Body of pancreas (tissue), 4 donors: Measurements from ENCODE around the gene NAPA. TPM values are rescaled to one million over a fixed set of nuclear protein-coding genes. Genes with fewer than 3 reads are reported as not detected.
A peak's percentile ranks its signal among the peaks of the same experiment; 100 is the strongest.

Source experiments
- ATAC-seq: fragments of 150-250 bp; one replicate; pipeline ENCODE4 v1.9.1; 2016
- DNase-seq, 4 donors: peaks; one replicate each; pipeline ENCODE4 v3.0.0-alpha.2; 2019
- H3K27ac ChIP-seq, 4 donors: fragments of 200-600 bp; sonication (generic); 1 replicate in 3 of 4; 2 replicates in 1 of 4; pipeline versions ENCODE4 v1.5.1 to v1.6.1; 2016 to 2019; ENCODE audit warnings: mild to moderate bottlenecking in 1 of 4, mixed read lengths in 1 of 4, moderate library complexity in 1 of 4
- H3K27me3 ChIP-seq, 2 donors: fragments of 200-600 bp; sonication (generic); one replicate each; pipeline ENCODE4 v1.6.0; 2016; ENCODE audit warnings: mild to moderate bottlenecking in 1 of 2
- H3K36me3 ChIP-seq, 2 donors: fragments of 200-600 bp; sonication (generic); replicated peaks in 1 of 2; 2 replicates each; pipeline ENCODE4 v1.5.1; 2016; ENCODE audit warnings: low read depth in 2 of 2; ENCODE audit not compliant: insufficient read depth in 1 of 2
- H3K4me1 ChIP-seq: fragments of 200-600 bp; sonication (generic); one replicate; pipeline ENCODE4 v1.6.0; 2016
- H3K4me3 ChIP-seq, 2 donors: fragments of 200-600 bp; sonication (generic); 1 replicate in 1 of 2; 2 replicates in 1 of 2; pipeline ENCODE4 v1.5.1; 2016 to 2019
- H3K9me3 ChIP-seq, 3 donors: fragments of 200-600 bp; sonication (generic); 1 replicate in 2 of 3; 2 replicates in 1 of 3; pipeline ENCODE4 v1.5.1; 2016
- POLR2A ChIP-seq, 3 donors: fragments of 450-650 bp; IDR thresholded peaks; one replicate each; pipeline ENCODE4 v1.6.1; 2016; ENCODE audit warnings: antibody characterized with exemption in 3 of 3, mild to moderate bottlenecking in 2 of 3
- WGBS, 2 donors: methylation state at CpG; one replicate each; pipeline ENCODE4 v1.1.5; 2017; 5-methylcytosine and 5-hydroxymethylcytosine counted together
- intact Hi-C: fragments of 100-400 bp; cut with DNase I; formaldehyde crosslinking; loops from one replicate; pipeline ENCODE4 v1.15.1; 2023
- total RNA-seq, 2 donors: library from RNA; depleted of rRNA; stranded (reverse); fragments of >200 nt; gene quantifications; one replicate each; pipeline ENCODE4 v1.1.0, GENCODE V29; 2016
- TF ChIP-seq, protein P1 (sequence below), 7 experiments: fragments of 450-650 bp in 4 of 7; fragments of 200-600 bp in 3 of 7; sonication (generic) in 3 of 7; IDR thresholded peaks; one replicate each; pipeline ENCODE4 v1.5.1; 2016 to 2019; ENCODE audit warnings: antibody characterized with exemption in 7 of 7

NAPA gene
- total RNA-seq, 2 donors from 2014 or later: 71.5 to 94.9 TPM

DNA sequence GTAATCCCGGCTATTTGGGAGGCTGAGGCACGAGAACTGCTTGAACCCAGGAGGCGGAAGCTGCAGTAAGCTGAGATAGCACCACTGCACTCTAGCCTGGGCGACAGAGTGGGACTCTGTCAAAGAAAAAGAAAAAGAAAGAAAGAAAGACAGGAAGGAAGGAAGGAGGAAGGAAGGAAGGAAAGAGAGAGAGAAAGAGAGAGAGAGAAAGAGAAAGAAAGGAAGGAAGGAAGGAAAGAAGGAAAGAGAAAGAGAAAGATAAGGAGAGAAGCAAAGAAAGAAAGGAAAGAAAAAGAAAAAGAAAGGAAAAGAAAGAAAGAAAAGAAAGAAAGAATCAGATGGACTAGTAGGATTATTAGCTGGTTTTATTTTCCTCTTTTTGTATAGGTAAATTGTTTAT lies 35.3 kb upstream of the NAPA start:
- Histone ChIP-seq H3K27ac (no peak overlapping the region), H3K27me3 (peaks cover 0 to 6% of the 10 kb centered on the region in 2 donors)
- no peak for ATAC-seq

DNA sequence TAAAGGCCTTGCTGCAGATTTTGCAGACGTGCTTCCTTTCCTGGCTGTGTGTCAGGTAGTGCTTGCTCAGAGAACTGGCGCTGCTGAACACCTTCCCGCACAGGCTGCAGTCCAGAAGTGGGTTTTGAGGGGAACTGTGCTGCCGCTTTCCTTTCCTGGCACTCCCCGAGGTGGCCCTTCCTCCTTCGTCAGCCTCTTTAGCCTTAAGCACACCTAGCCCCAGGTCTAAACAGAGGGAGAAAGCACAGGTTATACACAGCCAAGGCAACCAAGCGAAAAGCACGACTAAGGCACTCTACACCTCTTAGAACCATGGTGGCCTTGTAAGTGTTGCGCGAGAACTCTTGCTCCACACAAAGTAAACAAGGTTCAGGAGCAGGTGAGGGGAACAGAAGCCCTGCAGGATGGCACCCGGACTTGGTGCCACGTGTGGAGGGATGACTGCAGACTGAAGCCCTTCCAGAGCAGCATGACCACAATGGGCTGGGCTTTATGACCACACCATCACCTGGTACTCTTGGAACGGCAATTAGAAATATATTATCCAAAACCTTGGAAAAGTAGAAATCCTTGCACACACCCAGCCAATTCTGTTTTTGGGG lies 34.5 kb upstream of the NAPA start:
- intact Hi-C loops: no loop called here
- H3K36me3 ChIP-seq: no peaks in the 10 kb centered on the region
- peaks cover 9% of the 10 kb centered on the region for H3K4me1 ChIP-seq
- TF ChIP-seq, protein P1, sequence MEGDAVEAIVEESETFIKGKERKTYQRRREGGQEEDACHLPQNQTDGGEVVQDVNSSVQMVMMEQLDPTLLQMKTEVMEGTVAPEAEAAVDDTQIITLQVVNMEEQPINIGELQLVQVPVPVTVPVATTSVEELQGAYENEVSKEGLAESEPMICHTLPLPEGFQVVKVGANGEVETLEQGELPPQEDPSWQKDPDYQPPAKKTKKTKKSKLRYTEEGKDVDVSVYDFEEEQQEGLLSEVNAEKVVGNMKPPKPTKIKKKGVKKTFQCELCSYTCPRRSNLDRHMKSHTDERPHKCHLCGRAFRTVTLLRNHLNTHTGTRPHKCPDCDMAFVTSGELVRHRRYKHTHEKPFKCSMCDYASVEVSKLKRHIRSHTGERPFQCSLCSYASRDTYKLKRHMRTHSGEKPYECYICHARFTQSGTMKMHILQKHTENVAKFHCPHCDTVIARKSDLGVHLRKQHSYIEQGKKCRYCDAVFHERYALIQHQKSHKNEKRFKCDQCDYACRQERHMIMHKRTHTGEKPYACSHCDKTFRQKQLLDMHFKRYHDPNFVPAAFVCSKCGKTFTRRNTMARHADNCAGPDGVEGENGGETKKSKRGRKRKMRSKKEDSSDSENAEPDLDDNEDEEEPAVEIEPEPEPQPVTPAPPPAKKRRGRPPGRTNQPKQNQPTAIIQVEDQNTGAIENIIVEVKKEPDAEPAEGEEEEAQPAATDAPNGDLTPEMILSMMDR (IDR thresholded peaks at IDR 0.05): no peak
- no peak for TF ChIP-seq POLR2A (IDR thresholded peaks at IDR 0.05)
- no peaks in the 10 kb centered on the region for H3K9me3 ChIP-seq
- WGBS, 2 donors: 75 to 79% methylated on average over 13 of the region's 13 CpGs
- DNase-seq (no peak), ATAC-seq (no peak)
- H3K4me3 ChIP-seq: no peak overlapping the region
- no peak overlapping the region for H3K27ac ChIP-seq
- H3K27me3 ChIP-seq: peaks cover 0 to 6% of the 10 kb centered on the region in 2 donors

More for the DNA sequence above, 35.3 kb upstream of the NAPA start:
- intact Hi-C loops: no loop called here
- Histone ChIP-seq H3K36me3 (no peaks in the 10 kb centered on the region), H3K9me3 (no peaks in the 10 kb centered on the region), H3K4me1 (peaks cover 5% of the 10 kb centered on the region), H3K4me3 (no peak overlapping the region)
- DNase-seq: no peak
- WGBS, 2 donors: 78 to 94% methylated on average over 4 of the region's 4 CpGs
- TF ChIP-seq, protein P1 (IDR thresholded peaks at IDR 0.05): no peak
- no peak for TF ChIP-seq POLR2A (IDR thresholded peaks at IDR 0.05)

DNA sequence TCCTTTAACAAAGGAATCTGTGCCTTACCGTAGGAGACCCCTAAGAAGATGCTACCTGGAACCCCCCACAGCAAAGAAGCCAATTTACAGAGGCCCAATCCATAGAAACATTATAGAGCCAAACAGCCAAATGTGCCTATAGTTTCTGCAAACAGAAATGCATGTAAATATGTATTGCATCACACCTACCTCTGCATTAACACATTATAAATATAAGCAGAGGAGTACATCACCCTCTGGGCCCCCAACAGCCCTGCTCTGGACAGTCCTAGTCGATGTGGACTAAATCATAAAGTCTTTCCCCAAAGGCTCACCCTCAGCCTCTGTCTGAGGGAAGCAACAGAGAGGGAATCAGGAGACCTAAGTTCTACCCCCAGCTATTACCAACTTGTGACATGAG lies 32.3 kb upstream of the NAPA start:
- H3K9me3 ChIP-seq: no peaks in the 10 kb centered on the region
- no peak overlapping the region for H3K27ac ChIP-seq
- 58 to 89% methylated on average over 2 of the region's 2 CpGs for WGBS, 2 donors
- H3K36me3 ChIP-seq: no peaks in the 10 kb centered on the region
- TF ChIP-seq, protein P1 (IDR thresholded peaks at IDR 0.05): no peak
- no peak for TF ChIP-seq POLR2A (IDR thresholded peaks at IDR 0.05)
- H3K27me3 ChIP-seq: peaks cover 0 to 6% of the 10 kb centered on the region in 2 donors
- ATAC-seq: no peak
- H3K4me3 ChIP-seq: no peak overlapping the region
- peaks cover 9% of the 10 kb centered on the region for H3K4me1 ChIP-seq
- DNase-seq: no peak
- intact Hi-C loops: no loop called here

DNA sequence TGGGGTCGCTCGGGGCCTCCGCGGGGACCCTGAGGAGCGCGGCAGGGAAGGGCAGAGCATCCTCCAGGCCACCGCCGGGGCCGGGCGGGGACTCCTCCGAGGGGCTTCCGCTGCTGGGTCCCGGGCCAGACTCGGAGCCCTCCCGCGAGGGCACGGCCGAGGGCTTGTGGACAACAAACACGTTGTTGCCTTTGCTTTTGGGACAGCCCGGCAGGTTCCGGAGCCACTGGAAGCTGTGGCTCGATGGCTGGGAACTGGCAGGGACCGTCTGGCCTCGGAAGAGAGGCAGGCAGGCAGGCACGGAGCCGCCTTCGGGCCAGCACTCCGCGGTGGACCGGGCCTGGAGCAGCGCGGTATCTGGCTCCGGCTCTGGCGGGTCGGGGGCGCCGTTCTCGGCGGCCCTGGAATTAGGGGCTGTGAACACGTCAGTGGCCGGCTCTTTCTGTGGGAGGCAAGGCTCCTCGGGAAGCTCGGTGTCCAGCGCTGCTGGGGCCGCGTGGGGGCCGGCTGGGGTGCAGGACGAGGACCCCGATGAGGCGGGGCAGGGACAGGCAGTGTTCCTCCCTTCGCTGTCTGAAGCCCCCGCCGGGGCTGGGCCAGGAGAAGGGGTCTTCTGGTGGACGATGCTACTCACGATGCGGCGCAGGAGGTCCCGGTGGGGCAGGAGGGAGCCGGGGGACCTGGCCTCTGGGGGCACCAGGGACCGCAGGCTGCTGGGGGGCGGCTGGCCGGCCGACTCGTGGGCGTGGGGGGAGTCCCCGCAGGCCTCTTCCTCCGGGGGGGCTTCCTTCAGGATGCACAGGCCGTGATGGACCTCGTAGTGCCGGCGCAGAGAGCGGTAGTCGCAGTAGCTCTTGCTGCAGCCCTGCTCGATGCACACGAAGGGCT lies 30.4 kb upstream of the NAPA start:
- DNase-seq: peak in 1 of 4 donors; percentile 14

DNA sequence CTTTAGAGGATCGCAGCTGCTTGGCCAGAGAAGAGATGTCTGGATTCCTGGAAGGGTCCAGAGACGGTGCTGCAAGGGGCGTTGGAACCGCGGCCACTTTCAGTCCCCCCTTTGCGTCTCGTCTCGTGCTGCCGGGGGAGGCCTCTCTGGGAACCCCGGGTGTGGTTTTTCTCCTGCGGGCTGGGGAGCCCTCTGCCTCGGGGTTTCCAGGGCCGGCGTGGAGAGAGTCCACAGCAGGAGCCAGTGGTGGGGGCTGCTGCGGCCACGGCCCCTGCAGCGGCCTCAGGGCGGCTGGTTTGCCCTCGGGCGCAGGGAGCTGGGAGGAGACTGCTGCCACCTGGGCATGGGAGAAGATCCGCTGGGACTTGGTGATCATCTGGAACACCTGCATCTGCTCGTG lies 29.6 kb upstream of the NAPA start:
- Histone ChIP-seq H3K4me3 (no peak overlapping the region), H3K36me3 (no peaks in the 10 kb centered on the region), H3K9me3 (no peaks in the 10 kb centered on the region), H3K27ac (no peak overlapping the region), H3K4me1 (peaks cover 9% of the 10 kb centered on the region), H3K27me3 (peaks cover 0 to 6% of the 10 kb centered on the region in 2 donors)
- DNase-seq: no peak
- no peak for ATAC-seq
- TF ChIP-seq POLR2A (IDR thresholded peaks at IDR 0.05): no peak
- TF ChIP-seq, protein P1 (IDR thresholded peaks at IDR 0.05): no peak
- intact Hi-C loops: no loop called here
- WGBS, 2 donors: 88 to 97% methylated on average over 7 to 20 of the region's 22 CpGs

More for the DNA sequence above, 30.4 kb upstream of the NAPA start:
- peaks cover 0 to 6% of the 10 kb centered on the region in 2 donors for H3K27me3 ChIP-seq
- no peak for TF ChIP-seq POLR2A (IDR thresholded peaks at IDR 0.05)
- H3K4me1 ChIP-seq: peaks cover 9% of the 10 kb centered on the region
- ATAC-seq: no peak
- H3K4me3 ChIP-seq: no peak overlapping the region
- 27% methylated on average over 59 of the region's 75 CpGs; no CpG with 5 or more reads in 1 of the 2 donors for WGBS, 2 donors
- H3K36me3 ChIP-seq: no peaks in the 10 kb centered on the region
- no peak overlapping the region for H3K27ac ChIP-seq
- intact Hi-C loops: no loop called here
- H3K9me3 ChIP-seq: no peaks in the 10 kb centered on the region
